ENCODE data around the gene C5.

The C5 gene

GRCh38 chr9:121053544-121053943, 3.5 kb upstream of the C5 start:
- Histone ChIP-seq H3K27ac (ENCODE audit: low read depth, low read length, poor library complexity, severe bottlenecking) (no peak overlapping the region), H3K9ac (ENCODE audit: low read length) (no peak overlapping the region), H3K4me1 (ENCODE audit: insufficient read depth, low read length, severe bottlenecking) (no peaks in the 10 kb centered on the region), H3K4me2 (ENCODE audit: low read length) (no peak overlapping the region), H3K36me3 (ENCODE audit: insufficient read depth, low read length) (no peaks in the 10 kb centered on the region), H3K9me2 (ENCODE audit: low read depth, low read length) (no peaks in the 10 kb centered on the region), H3K27me3 (ENCODE audit: insufficient read depth, low read length) (no peaks in the 10 kb centered on the region), H3K79me2 (ENCODE audit: insufficient read depth, low read length) (no peaks in the 10 kb centered on the region), H3K9me3 (ENCODE audit: low read length) (peaks cover 6% of the 10 kb centered on the region; the same call in 1 of the 2 replicates), H4K20me1 (ENCODE audit: insufficient read depth, low read length) (no peaks in the 10 kb centered on the region), H2AFZ (ENCODE audit: low read length) (no peak overlapping the region), H3K4me3 (ENCODE audit: low read depth, low read length, poor library complexity, severe bottlenecking) (no peak overlapping the region), H3F3A (ENCODE audit: insufficient read depth, low read length) (no peaks in the 10 kb centered on the region)
- TF ChIP-seq EZH2 (IDR thresholded peaks at IDR 0.05; ENCODE audit: borderline replicate concordance, low read length) (no peak), CTCF (IDR thresholded peaks at IDR 0.05; ENCODE audit: low read length) (no peak)

- H3K9ac ChIP-seq (ENCODE audit: low read length), result no peak overlapping the region
- no peaks in the 10 kb centered on the region for H4K20me1 ChIP-seq (ENCODE audit: insufficient read depth, low read length)
- no peak for TF ChIP-seq CTCF (IDR thresholded peaks at IDR 0.05; ENCODE audit: low read length)
- TF ChIP-seq EZH2 (IDR thresholded peaks at IDR 0.05; ENCODE audit: borderline replicate concordance, low read length), result no peak
- no peak overlapping the region for H3K4me3 ChIP-seq (ENCODE audit: low read depth, low read length, poor library complexity, severe bottlenecking)
- H2AFZ ChIP-seq (ENCODE audit: low read length), result no peak overlapping the region
- H3F3A ChIP-seq (ENCODE audit: insufficient read depth, low read length), result no peaks in the 10 kb centered on the region
- H3K4me1 ChIP-seq (ENCODE audit: insufficient read depth, low read length, severe bottlenecking), result no peaks in the 10 kb centered on the region
- no peak overlapping the region for H3K4me2 ChIP-seq (ENCODE audit: low read length)
- H3K9me3 ChIP-seq (ENCODE audit: low read length), result no peaks in the 10 kb centered on the region
- no peak overlapping the region for H3K27ac ChIP-seq (ENCODE audit: low read depth, low read length, poor library complexity, severe bottlenecking)
- no peaks in the 10 kb centered on the region for H3K79me2 ChIP-seq (ENCODE audit: insufficient read depth, low read length)
- no peaks in the 10 kb centered on the region for H3K9me2 ChIP-seq (ENCODE audit: low read depth, low read length)
- no peaks in the 10 kb centered on the region for H3K27me3 ChIP-seq (ENCODE audit: insufficient read depth, low read length)
- H3K36me3 ChIP-seq (ENCODE audit: insufficient read depth, low read length), result no peaks in the 10 kb centered on the region
Observed at GRCh38 chr9:121048618-121049017, 1.5 kb downstream of the C5 start.

- H3K9me2 ChIP-seq (ENCODE audit: low read depth, low read length), result no peaks in the 10 kb centered on the region
- H3K27me3 ChIP-seq (ENCODE audit: insufficient read depth, low read length), result no peaks in the 10 kb centered on the region
- no peak overlapping the region for H3K9ac ChIP-seq (ENCODE audit: low read length)
- no peak overlapping the region for H3K27ac ChIP-seq (ENCODE audit: low read depth, low read length, poor library complexity, severe bottlenecking)
- no peaks in the 10 kb centered on the region for H4K20me1 ChIP-seq (ENCODE audit: insufficient read depth, low read length)
- H3K4me1 ChIP-seq (ENCODE audit: insufficient read depth, low read length, severe bottlenecking), result no peaks in the 10 kb centered on the region
- H3K4me3 ChIP-seq (ENCODE audit: low read depth, low read length, poor library complexity, severe bottlenecking), result no peak overlapping the region
- H3K4me2 ChIP-seq (ENCODE audit: low read length), result no peak overlapping the region
- H2AFZ ChIP-seq (ENCODE audit: low read length), result no peak overlapping the region
- no peaks in the 10 kb centered on the region for H3K9me3 ChIP-seq (ENCODE audit: low read length)
- H3F3A ChIP-seq (ENCODE audit: insufficient read depth, low read length), result no peaks in the 10 kb centered on the region
- TF ChIP-seq CTCF (IDR thresholded peaks at IDR 0.05; ENCODE audit: low read length) (no peak), EZH2 (IDR thresholded peaks at IDR 0.05; ENCODE audit: borderline replicate concordance, low read length) (no peak)
- H3K36me3 ChIP-seq (ENCODE audit: insufficient read depth, low read length), result no peaks in the 10 kb centered on the region
- H3K79me2 ChIP-seq (ENCODE audit: insufficient read depth, low read length), result no peaks in the 10 kb centered on the region
Observed at GRCh38 chr9:121048175-121048574, 1.9 kb downstream of the C5 start.

Data from OCI-LY1 (cell line).